GM18873 (cell line): ENCODE results near the gene EYA2.
"Not testable (repeated sequence)": the region's sequence is repeated elsewhere in the genome, so short reads cannot be mapped to it uniquely, and the experiment has no call there.

Experiments used
- ATAC-seq: cut with Tn5 transposase; IDR thresholded peaks from one replicate; pipeline ENCODE4 v1.9.1; 2021; ENCODE audit warnings: mild to moderate bottlenecking, moderate library complexity, moderate number of reproducible peaks; ENCODE audit not compliant: unreplicated experiment, low FRiP score

EYA2 gene

DNA sequence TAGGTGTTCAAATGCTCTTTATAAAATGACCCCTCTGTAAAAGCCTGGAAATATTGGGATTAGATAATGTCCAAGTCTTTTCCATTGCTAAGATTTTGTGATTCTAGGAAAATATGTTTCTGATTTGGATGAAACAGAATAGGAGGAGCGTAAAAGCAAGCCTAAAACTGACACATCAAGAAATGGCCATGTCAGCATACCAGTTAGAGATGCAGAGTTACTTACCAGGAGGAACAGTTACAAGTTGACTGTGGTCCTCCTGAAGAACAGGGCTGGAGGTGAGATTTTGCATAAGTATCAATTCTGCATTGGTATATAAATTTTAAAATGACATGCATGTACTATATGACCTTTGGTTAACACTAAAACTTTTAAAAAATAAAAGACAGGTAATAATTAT lies 35.3 kb downstream of the EYA2 start:
- ATAC-seq = no peak

DNA sequence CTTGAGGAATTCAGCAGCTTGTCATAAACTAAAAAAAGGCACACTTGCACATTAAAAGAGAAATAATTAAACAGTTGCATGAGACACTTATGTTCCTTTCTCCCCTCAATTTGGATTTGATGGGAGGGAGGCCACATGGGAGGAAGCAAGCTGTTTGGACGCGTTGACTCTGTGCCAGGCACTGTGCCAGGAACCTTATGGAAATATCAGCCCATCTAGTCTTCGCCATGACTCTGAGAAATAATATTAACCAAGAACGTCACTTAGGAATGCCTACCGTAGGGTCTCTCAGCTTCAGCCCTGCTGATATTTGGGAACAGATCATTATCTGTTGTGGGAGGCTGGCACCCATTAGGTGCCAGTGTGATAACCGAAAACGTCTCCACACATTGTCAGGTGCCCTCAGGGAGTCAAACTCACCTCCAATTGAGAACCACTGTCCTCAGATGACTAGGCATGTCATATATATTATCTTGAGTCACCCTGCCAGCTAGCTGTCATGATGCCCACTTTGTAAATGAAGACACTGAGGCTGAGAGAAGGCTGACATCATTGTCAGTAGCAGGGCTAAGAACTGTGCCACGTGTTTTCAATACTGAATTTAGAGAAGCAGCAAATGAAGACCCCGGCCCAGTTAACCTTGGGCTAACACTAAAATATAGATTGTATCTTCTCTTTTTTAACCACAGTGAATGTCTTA lies 36.1 kb downstream of the EYA2 start:
- ATAC-seq = no peak

GRCh38 chr20:46931699-46932098 lies 37.1 kb downstream of the EYA2 start:
- ATAC-seq = no peak

DNA sequence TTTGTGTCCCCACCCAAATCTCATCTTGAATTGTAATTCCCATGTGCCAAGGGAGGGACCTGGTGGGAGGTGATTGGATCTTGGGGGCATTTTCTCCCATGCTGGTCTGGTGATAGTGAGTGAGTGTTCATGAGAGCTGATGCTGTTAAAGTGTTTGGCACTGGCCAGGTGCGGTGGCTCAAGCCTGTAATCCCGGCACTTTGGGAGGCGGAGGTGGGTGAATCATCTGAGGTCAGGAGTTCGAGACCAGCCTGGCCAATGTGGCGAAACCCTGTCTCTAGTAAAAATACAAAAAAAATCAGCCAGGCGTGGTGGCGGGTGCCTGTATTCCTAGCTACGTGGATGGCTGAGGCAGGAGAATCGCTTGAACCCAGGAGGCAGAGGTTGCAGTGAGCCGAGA lies 37.8 kb downstream of the EYA2 start:
- not testable (repeated sequence) for ATAC-seq

GRCh38 chr20:46933150-46933549 lies 38.5 kb downstream of the EYA2 start:
- no peak for ATAC-seq

DNA sequence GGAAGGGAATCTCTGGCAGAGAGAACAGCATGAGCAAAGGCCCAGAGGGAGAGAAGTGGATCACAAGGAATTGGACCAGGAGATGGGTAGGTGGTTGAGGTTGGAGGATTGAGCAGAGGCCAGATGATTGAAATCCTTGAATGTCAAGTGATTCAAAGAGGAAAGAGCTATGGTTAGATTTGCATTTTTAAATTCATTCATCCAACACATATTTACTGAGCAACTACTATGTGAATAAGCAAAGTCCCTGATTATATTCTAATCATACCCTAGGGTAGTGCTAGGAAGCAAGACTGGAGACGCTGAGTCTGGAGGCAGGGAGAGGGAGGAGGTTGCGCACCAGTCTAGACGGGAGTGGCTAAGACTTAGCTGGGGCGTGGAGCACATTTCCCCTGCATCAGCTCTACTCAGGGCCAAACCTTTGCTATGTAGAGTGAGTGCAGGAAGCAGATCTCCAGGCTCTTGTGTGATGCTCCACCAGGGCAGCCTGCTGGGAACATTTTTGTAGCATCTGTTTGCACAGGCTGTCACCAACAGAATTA lies 40.2 kb downstream of the EYA2 start:
- no peak for ATAC-seq

GRCh38 chr20:46935394-46936017 lies 40.9 kb downstream of the EYA2 start:
- ATAC-seq = no peak

GRCh38 chr20:46936415-46937156 lies 41.9 kb downstream of the EYA2 start:
- ATAC-seq = no peak

DNA sequence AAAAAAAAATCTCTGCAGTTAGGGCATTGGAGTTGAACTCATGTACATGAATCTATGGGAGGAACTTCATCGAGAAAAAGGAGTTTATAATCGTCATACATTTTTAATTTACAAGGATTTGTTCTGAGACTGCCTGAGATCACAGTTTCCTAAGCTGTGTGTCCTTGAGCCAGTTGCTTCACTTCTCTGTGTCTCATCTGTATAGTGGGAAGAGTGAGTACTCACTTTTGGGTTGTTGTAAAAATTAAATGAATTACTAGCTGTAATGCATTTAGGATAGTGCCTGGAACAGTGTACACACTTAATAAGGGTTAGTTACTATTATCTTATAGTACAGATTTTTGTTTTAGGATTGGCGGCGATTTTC lies 42.5 kb downstream of the EYA2 start:
- ATAC-seq = no peak

- ATAC-seq = no peak
Measured at GRCh38 chr20:46937533-46938226, 43.0 kb downstream of the EYA2 start.

DNA sequence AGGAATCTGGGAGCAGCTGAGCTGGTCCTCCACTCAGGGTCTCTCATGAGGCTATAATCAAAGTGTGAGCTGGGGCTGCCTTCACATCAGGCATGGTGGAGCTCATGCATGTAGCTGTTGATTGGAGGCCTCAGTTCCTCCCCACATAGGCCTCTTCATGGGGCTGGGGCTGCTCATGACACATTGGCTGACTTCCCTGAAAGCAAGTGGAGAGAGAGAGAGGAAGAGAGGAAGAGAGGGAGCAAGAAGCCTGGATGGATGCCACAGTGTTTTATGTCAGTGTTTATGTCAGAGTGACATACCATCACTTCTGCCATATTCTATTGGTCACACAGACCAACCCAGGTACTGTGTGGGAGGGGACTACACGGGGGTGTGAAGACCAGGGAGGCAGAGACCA lies 43.8 kb downstream of the EYA2 start:
- ATAC-seq = no peak

DNA sequence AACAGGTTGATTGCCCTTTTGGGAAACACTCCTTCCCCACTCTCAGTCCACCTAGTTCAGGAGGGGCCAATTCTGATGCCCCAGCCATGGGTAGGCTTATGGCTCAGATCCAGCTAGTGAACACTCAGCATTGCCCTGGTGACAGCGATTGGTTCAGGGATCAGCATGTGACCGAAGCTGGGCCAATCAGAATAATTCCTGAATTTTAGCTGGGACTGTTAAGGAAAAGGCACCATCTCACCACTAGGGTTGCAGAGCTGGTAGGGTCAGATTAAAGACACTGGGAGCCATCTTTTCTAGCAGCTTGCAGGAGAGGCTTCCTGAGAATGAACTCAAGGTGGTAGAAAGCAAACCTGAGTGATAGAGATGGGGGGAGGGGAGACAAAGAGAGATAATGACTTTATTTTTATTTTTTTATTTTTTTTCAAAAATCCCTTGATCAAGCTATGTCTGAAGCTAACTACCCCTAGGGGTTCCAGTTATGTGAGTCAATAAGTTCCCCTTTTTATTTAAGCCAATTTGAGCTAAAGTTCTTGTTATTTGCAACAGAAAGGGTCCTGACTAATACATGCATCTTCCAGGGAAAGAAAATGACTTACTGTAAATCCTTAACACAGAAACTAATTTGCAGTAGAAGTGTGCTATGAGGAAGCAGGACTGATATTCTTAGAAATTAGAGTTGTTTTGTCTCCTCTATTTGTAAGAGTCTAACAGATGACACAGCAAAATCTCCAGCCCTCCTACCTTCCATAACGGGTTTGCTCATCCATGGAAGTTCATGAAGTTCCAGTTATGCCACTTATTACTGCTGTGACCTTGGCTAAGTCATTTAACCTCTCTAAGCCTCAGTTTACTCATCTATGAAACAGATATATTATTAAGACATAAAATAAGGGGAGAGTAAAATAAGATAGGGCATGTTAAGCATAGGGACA lies 44.7 kb downstream of the EYA2 start:
- no peak for ATAC-seq

DNA sequence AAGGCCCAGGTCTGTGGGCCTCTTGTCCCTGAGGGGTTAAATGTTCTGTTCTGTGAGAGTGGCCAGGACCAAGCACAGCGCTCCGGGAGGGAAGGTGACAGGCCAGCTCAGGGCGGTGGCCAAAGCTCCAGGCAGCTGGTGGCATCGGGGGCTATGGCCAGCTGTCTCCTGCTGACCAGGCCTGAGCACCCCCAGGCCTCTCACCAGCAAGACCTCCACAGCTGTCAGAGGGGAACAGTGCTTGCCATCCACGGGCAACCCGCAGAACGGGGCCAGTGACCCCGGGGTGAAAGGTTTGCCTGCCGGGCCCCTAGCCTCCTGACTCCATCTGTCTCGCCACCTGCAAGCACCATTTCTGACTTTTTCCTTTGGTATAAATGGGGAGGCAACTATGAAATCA lies 46.0 kb downstream of the EYA2 start:
- ATAC-seq = no peak

DNA sequence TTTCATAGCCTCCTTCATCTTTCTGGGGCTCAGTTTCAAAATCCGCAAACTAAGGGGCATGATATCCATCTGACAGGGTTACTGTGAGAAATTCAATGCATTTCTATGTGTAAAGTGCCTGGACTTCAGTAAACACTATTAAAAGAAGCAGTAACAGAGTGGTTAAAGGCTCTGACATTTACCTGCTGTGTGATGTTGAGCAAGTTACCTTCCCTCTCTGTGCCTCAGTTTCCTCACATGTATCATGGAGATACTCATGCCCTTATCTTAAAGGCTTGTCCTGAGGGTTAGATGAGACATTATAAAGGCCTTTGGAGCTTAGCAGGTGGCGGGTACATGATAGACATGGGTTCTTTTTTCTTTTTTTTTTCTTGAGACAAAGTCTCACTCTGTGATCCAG lies 46.8 kb downstream of the EYA2 start:
- no peak for ATAC-seq

DNA sequence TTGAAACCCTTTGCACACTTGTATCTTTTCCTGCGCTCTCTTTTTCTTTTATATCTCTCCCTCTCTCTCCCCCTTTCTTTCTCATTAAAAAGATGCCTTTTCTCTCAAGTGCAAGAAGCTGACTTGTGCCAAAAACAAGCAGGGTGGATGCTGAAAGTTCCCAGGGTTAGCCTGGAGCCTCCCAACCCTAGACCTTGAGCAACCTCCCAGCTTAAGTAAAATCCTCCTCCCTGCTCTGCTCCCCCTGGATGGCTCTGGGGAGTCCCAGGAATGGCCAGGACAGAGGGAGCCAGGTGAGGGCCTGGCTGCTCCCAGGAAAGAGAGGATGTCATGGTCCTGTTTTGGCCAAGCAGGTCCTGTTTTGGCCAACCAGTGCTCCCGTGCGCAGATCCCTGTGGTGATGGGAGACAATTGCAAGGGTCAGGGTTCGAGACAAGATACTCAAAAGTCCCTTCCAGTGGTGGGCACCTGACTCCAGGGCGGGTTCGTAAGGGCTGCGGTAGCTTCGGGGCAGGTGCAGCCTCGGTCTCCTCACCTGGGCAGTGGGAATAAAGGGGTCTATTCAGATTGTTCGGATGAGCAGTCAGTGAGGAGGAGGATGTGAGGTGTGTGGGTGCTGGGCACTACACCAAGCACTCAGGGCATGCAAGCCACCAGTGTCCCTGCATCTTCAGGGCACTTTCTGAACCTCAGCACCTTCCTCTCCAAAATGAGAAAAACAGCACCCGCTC lies 49.4 kb downstream of the EYA2 start:
- ATAC-seq = no peak

- no peak for ATAC-seq
Measured at GRCh38 chr20:46945465-46945864, 50.8 kb downstream of the EYA2 start.

- no peak for ATAC-seq
Measured at GRCh38 chr20:46946181-46946624, 51.6 kb downstream of the EYA2 start.

- ATAC-seq = no peak
Measured at GRCh38 chr20:46946796-46947195, 52.2 kb downstream of the EYA2 start.

DNA sequence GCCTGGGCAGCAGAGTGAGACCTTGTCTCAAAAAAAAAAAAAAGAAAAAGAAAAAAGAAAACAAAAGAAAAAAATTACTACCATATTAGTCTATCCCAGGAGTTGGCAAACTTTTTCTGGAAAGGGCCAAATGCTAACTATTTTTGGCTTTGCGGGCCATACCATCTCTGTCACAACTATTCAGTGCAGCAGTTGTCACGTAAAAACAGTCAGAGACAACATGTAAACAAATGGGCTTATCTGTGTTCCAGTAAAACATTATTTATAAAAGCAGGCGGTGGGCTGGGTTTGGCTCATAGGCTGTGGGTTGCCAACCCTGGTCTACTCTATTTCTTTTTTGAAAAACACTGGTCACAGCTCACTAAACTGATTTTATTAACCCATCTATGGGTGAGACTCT lies 53.4 kb downstream of the EYA2 start:
- no peak for ATAC-seq
